HG03457 (cell line): ENCODE measurements around the gene HCN4.
"Not testable (repeated sequence)": the region's sequence is repeated elsewhere in the genome, so short reads cannot be mapped to it uniquely, and the experiment has no call there.

ENCODE experiments used
- ATAC-seq: cut with Tn5 transposase; IDR thresholded peaks from one replicate; pipeline ENCODE4 v1.9.1; 2021; ENCODE audit warnings: moderate number of reproducible peaks; ENCODE audit not compliant: unreplicated experiment

HCN4 gene

GRCh38 chr15:73300286-73300685, 68.5 kb downstream of the HCN4 start:
- ATAC-seq: not testable (repeated sequence)

- no peak for ATAC-seq
Observed at GRCh38 chr15:73298522-73299245, 70.1 kb downstream of the HCN4 start.

- ATAC-seq: no peak
Observed at GRCh38 chr15:73296609-73297353, 72.0 kb downstream of the HCN4 start.

GRCh38 chr15:73295630-73296286, 73.0 kb downstream of the HCN4 start:
- ATAC-seq: no peak

DNA sequence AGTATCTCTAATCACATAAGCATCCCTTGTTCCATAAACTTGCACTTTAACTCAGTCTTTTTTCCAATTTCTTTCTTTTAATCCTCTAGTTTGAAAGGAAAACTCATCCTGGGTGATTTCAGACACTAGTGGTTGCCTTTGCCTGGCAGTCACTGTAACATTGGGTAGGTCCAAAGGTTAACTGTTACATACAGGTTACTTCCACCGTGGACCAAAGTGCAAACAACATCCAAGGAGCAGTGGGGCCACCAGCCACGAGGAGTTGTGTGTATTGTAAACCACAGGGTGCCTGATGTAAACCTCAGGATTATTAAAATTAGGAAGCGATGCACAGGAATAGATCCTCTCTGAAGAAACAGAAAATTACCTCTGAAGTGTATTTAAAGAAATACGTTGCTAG, 75.0 kb downstream of the HCN4 start:
- no peak for ATAC-seq

DNA sequence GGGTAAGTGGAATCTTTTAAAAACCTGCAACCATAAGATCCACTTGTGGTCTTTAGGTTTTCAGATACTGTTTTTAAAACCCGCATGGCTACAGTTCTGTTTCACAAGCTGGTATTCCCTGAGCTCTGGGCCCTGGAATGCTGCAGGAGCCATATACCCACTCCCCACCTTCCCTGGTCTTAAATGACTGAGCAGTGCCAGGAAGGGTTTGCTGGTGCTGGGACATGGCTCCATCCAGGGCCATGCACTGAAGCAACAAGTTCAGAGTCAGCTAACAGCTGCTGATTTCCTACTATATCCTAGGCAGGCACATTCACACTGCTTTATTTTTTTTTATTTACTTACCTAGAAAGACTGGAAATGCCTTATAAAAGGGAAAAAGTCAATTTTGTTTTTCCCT, 77.3 kb downstream of the HCN4 start:
- no peak for ATAC-seq

DNA sequence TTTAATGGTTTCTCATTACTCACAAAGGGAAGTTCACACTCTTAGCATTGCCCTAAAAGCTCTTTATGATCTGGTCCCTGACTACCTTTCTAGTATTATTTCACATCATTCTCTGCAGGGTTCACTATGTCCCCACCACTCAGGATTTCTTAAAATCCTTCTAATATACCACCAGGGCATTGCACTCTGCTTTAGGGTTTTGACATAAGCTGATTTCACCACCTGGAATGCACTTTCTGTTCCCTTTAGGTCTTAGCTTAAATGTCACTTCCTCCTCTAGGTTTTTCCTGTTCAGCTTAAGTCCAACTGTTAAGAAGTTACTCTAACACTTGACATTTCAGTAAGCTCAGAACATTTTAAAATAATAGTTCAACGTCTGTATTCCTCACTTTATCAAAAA, 81.7 kb downstream of the HCN4 start:
- no peak for ATAC-seq

DNA sequence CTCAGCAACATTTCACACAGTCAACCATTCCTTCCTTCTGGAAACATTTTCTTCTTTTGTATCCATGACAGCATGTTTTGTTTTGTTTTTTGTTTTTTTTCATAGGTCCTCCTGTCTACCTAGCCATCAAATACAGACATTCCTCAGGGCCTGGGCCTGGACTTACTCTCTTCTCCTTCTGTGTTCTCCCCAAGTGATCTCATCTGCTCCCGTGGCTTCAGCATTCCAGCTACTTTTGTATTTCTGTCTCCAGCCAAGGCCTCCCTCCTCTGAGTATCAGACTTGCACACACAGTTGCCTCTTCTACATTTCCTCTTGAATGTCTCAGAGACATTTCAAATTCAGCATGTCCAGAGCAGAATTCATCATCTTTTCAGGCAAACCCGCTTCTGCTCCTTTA, 82.4 kb downstream of the HCN4 start:
- ATAC-seq: no peak

GRCh38 chr15:73284090-73284716, 84.6 kb downstream of the HCN4 start:
- ATAC-seq: no peak

DNA sequence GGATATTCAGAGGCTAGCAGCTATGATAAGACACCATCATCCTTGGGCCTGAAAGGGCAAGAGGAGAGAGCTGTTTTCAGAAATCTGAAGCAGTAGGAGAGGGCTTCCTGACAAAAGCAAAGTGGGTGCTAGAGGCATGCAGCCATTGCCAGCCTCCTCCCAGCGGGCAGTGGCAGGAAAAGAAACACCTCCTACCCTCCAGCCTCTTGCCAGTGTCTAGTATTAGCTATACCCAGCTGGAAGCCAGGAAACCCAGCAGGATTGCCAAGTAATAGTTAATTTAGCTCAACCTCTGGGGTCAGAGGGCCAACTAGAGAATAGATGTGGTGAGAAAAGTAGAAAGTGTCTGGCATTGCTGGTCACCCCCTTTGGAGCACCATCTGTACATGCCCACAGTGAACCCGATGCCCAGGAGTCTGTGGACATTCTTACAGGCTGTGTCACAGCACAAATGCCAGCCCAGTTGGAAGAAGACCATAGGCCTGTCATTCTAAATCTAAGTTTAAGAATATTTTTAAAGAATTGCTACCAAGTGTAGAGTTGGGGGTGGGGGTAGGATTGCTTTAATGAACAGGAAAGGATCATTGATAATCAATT, 85.3 kb downstream of the HCN4 start:
- ATAC-seq: no peak

- ATAC-seq: no peak
Observed at GRCh38 chr15:73282567-73283365, 86.0 kb downstream of the HCN4 start.

- ATAC-seq: no peak
Observed at GRCh38 chr15:73275862-73276261, 92.9 kb downstream of the HCN4 start.

- ATAC-seq: no peak
Observed at GRCh38 chr15:73273181-73274002, 95.4 kb downstream of the HCN4 start.

- no peak for ATAC-seq
Observed at GRCh38 chr15:73270366-73271097, 98.2 kb downstream of the HCN4 start.
